VCaP (cell line): ENCODE results near the gene UXT.

ENCODE experiments used
- H3K27ac ChIP-seq: fragments of 450-650 bp; 2 replicates; pipeline ENCODE4 v1.5.1; 2017
- TF ChIP-seq, protein P1 (sequence below): fragments of 450-650 bp; conservative IDR thresholded peaks from 2 replicates; pipeline ENCODE4 v1.5.1; 2017; ENCODE audit warnings: mild to moderate bottlenecking, moderate library complexity

UXT gene

DNA sequence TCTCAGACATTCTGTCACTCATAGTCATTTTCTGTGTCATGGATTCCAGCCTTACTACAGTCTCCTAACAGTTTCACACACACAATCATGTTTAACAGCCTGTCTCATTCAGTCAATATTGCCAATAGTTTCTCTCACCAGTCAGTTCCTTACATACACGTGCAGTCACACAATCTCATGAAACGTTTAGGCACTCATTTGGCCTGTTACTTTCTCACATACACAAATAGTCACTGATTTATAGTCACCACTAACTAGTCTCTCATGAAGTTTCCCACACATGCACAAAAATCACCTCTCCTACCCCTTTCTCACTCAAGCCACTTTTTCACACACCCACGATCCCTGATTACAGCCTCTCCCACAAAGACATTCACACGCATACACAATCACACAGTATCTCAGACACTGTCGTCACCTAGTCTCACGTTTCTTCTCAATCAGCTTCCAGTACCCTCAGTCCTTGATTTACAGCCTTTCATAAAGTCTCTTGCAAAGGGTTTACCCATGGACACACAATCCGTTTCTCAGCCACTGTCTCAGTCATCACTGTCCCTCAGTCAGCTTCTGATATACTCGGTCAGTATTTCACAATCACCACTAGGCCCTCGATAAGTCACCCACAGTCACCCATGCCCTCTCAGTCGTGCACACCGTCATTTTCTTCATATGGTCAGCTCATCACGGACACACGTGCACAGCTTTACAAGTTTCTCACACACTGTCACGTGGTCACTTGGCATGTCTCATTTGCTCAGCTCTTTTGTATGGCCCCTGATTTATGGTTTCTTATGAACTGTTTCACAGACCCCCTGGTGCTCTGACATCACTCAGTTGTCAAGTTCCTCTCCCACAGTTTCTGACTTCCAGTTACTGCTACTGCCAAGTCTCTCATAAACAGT is 25.0 kb downstream of the UXT start:
- TF ChIP-seq, protein P1, sequence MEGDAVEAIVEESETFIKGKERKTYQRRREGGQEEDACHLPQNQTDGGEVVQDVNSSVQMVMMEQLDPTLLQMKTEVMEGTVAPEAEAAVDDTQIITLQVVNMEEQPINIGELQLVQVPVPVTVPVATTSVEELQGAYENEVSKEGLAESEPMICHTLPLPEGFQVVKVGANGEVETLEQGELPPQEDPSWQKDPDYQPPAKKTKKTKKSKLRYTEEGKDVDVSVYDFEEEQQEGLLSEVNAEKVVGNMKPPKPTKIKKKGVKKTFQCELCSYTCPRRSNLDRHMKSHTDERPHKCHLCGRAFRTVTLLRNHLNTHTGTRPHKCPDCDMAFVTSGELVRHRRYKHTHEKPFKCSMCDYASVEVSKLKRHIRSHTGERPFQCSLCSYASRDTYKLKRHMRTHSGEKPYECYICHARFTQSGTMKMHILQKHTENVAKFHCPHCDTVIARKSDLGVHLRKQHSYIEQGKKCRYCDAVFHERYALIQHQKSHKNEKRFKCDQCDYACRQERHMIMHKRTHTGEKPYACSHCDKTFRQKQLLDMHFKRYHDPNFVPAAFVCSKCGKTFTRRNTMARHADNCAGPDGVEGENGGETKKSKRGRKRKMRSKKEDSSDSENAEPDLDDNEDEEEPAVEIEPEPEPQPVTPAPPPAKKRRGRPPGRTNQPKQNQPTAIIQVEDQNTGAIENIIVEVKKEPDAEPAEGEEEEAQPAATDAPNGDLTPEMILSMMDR = no peak
- H3K27ac ChIP-seq = no peak overlapping the region

DNA sequence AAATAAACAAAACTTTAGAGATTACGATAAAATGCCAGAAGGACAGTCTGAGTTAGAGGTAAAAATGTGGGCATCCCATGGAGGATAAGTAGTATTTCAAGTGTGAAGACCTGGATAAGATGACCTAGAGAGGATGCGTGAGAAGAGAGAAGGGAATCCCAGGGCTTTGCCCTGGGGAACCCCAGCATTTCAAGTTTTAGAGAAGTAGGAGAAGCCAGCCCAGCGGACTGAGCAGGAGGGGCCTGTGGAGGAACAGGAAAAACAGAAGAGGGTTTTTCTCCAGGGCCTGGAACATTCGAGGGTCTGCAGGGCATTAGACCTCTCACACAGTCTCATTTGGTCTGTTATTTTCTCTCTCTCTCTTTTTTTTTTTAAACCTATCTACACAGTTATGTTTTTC is 26.3 kb downstream of the UXT start:
- TF ChIP-seq, protein P1 = no peak
- H3K27ac ChIP-seq = peak overlapping the region; percentile 39

DNA sequence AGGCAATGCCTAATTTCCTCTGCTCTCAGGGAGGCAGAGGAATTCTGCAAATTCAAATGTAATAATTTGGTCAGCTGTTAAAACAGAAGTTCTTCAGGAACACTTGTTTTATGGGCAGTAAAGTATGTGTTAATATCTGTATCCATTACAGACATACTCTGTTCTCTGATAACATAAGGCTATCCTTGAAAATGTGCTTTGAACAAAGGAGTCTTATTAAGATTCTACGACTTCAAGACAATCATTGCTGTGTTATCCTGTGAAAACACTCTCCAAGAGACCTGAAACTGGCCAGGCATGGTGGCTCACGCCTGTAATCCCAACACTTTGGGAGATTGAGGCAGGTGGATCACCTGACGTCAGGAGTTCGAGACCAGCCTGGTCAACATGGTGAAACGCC is 27.3 kb downstream of the UXT start:
- H3K27ac ChIP-seq = peak overlapping the region; percentile 39; the same call in 1 of the 2 replicates
- TF ChIP-seq, protein P1 = no peak

DNA sequence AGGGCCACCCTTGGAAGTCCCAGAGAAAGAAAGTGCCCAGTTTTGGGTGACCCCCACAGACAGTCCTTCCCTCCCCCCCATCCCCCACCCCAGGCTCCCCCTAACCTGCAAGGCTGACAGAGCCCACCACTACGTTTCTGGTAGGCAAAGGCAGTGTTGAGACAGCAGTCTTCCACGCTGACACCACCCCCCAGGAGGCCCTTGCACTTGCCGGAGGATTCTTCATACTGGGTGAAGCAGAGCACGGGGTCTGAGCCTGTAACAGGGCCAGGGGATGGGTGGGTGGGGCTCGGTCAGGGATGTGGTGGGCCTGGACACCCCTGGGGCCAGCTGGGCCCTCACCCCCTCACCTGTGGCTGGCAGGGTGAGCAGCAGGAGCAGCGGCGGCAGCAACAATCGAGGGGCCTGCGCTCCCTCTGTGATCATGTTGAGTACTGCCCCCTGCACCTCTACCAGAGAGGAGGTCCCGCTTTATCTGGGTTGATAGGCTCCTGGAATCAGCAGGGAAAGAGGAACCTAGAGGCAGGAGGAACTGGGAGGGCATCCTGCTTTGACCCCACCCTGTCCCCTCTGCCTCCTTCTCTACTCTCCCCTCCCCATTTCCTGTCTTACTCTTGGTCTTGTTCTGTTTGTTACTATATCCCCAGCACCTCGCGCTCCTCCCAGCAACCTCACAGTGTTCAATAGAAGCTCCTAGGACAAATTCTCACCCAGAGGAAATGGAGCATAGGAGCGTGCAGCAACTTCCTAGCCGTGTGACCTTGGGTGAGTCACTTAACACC is 29.4 kb downstream of the UXT start, which contains the start of gene CFP:
Gene CFP, minus strand, starts transcription at position 512 of the 782 bp plus-strand sequence. Its CDS starts 86 bp downstream, at position 426.
- 0 out of 2 replicates have a peak within 1 kb of the TSS, but pooled peaks have one; percentile 39 for H3K27ac ChIP-seq
- TF ChIP-seq, protein P1 = 0 out of 2 replicates have a peak, but pooled peaks have one; percentile 1

GRCh38 chrX:47628982-47629381 is 30.0 kb downstream of the UXT start:
- TF ChIP-seq, protein P1 = 0 out of 2 replicates have a peak, but pooled peaks have one; percentile 13
- H3K27ac ChIP-seq = no peak overlapping the region

DNA sequence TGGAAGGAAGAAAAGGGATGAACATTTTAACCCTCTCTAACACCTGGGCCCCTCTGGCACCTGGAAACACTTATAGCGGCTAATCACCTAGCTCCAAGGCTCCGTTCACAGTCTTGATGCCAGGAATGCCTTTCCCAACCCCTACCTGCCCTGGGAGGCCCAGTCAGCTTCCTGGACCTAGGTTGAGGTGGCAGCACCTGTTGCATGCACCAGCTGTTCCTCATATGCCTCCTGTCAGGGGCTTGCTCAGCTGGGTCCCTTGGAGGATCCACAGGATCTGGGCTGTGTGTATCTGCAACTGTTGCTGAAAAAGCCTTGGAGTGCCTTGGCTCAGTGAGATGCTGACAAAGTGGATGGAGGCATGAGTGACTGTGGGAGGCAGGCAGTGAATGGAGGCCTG is 33.6 kb downstream of the UXT start:
- TF ChIP-seq, protein P1 = no peak
- no peak overlapping the region for H3K27ac ChIP-seq

DNA sequence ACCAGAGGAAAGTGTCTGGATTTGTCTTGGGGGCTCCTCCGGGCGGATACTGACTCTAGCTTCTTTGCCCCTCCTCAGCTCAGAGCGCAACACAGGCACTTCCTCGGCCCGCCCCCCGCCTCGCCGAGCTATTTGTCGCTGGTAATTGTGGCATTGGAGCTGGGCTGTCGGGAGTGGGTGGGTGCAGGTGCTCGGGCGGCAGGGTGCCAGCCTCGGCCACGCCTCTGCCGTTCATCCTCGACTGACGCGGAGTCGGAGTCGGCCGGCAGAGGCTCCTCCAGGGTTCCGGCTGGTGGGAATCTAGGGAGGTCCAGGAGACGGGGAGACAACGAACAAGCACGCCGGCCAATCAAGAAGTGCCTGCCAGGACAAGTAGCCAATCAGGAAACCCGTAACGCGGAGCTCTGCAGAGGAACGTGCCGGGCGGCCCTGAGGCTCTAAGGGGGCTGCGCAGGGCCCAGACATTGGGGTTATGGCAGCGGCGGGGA is 35.4 kb downstream of the UXT start:
- peak overlapping the region; percentile 34; the same call in 1 of the 2 replicates for H3K27ac ChIP-seq
- TF ChIP-seq, protein P1 = no peak
